T1000 (cell line): ENCODE results near the gene ARHGAP45.

Source experiments
- DNase-seq: peaks from one replicate; lab custom pipeline; 2025; ENCODE audit warnings: mixed read lengths; lab: John Stamatoyannopoulos, UW

Gene ARHGAP45

GRCh38 chr19:1132552-1133383 lies 65.8 kb downstream of the ARHGAP45 start:
- DNase-seq: no peak

- peak; percentile 53 for DNase-seq
Measured at GRCh38 chr19:1133471-1133929, 66.5 kb downstream of the ARHGAP45 start.

- DNase-seq: no peak
Measured at GRCh38 chr19:1134431-1134830, 67.5 kb downstream of the ARHGAP45 start.

- no peak for DNase-seq
Measured at GRCh38 chr19:1135454-1135853, 68.5 kb downstream of the ARHGAP45 start.

GRCh38 chr19:1136201-1136600 lies 69.2 kb downstream of the ARHGAP45 start:
- DNase-seq: no peak
